GM18499 (cell line): ENCODE data around the gene ACADSB.
A peak's percentile ranks its signal among the peaks of the same experiment; 100 is the strongest.

Experiments used
- ATAC-seq: cut with Tn5 transposase; IDR thresholded peaks from one replicate; pipeline ENCODE4 v1.9.1; 2021; ENCODE audit warnings: moderate number of reproducible peaks; ENCODE audit not compliant: insufficient read depth, unreplicated experiment

Gene ACADSB

DNA sequence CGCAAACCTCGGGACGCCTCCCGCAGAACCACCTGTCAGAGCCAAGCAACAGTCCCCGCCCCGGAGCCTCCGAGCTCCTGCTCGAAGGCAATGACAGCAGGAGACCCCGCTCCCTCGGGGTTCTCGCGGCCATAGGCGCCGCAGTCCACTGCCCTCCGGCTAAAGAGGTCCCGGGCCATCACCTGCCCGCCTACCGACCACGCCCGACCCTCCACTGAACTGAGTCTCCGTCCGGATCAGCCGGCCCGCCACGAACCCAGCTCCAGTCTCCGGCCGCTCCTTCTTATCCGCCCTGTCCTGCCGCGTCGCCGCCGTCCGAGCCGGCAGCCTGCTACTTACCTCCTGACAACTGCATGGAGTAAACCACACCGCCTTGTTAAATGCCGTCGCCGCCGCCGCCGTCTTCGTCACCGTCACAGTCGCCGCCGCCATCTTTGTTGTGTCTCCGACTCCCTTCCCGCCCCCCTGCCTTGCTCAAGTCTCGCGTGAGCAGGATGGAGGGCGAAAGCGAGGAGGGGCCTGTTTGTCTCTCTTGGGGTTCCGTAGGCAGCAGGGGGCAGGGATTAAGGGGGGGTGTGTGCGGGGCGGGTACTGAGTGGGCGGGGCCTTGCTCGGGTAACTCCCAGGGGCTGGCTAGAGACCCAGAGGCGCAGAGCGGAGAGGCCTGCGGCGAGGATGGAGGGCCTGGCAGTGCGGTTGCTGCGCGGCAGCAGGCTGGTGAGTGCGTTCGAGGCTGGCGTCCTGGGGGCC is at the start of gene ACADSB, which contains the start of gene IKZF5:
Gene ACADSB, plus strand, starts transcription at position 652 of the 750 bp plus-strand sequence. Its CDS starts 24 bp downstream, at position 676.
Gene IKZF5, minus strand, starts transcription at position 441 of the 750 bp plus-strand sequence. CDS start 10,170 bp downstream, outside the sequence.
- ATAC-seq = peak; percentile 80

DNA sequence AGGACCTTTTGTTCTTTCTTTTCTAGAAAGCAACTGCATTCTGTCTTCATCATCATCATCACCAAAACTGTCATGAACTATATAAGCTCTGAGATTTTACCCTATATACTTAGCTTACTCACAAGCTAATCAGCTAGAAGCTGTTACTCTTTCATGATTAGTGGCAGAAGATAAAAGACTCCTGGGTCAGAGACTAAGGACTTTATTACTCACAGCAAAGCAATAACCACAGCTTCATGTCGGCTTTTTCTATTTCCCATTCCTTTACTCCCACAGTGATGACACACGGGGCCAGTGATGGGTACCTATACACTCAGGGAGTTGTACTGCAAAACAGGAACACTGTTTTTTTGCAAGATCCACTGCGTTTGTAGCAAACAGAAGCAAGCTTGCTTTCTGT is 46.4 kb upstream of the ACADSB start:
- no peak for ATAC-seq

DNA sequence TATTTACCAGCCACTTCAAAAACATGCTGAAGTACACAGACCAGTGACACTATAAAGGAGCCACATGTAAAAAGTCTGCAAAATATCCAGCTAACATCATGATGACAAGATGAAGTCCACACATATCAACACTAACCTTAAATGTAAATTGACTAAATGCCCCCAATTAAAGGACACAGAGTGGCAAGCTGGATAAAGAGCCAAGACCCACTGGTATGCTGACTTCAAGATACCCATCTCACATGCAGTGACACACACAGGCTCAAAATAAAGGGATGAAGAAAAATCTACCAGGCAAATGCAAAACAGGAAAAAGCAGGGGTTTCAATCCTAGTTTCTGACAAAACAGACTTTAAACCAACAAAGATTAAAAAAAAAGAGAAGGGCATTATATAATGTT is 41.9 kb upstream of the ACADSB start:
- ATAC-seq = no peak

DNA sequence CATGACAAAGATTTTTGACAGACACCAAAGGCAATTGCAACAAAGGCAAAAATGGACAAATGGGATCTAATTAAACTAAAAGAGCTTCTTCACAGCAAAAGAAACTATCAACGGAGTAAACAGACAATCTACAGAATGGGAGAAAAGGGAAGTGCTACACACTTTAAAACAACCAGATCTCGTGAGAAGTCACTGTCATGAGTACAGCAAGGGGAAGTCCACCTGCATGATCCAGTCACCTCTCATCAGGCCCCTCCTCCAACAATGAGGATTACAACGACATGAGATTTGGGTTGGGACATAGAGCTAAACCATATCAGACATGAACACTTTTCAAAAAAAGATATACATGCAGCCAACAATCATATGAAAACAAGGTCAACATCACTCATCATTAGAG is 40.1 kb upstream of the ACADSB start:
- ATAC-seq = no peak

DNA sequence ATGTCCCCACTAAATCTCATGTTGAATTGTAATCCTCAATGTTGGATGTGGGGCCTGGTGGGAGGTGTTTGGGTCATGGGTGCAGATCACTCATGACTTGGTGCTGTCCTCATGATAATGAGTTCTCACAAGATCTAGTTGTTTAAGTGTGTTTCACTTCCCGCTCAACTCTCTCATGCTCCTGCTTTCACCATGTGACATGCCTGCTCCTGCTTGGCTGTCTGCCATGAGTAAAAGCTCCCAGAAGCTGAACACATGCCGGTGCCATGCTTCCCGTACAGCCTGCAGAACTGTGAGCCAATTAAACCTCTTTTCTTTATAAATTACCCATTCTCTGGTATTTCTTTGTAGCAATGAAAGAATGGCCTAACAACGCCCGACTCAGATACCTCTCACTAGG is 34.8 kb upstream of the ACADSB start:
- no peak for ATAC-seq

DNA sequence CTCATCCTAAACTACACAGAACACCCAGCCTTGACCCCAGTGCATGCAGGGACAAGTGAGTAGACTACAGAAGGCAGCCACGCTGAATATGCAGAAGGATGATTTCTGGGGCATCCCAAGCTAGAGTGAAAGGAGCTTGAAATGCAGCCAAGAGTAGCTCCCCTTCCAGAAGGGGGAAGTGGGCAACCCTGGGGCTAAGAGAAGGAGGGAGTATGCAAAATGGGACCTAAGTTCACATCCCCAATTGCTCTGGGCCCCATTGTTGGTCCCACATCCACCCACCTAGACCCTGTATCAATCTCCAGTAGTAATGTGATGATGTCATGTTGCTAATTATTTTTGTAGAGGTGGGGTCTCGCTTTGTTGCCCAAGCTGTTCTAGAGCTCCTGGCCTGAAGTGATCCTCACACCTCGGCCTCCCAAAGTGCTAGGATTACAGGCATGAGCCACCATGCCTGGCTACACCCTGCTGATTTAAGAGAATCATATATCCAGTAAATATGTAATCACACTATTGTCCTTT is 34.2 kb upstream of the ACADSB start:
- no peak for ATAC-seq

DNA sequence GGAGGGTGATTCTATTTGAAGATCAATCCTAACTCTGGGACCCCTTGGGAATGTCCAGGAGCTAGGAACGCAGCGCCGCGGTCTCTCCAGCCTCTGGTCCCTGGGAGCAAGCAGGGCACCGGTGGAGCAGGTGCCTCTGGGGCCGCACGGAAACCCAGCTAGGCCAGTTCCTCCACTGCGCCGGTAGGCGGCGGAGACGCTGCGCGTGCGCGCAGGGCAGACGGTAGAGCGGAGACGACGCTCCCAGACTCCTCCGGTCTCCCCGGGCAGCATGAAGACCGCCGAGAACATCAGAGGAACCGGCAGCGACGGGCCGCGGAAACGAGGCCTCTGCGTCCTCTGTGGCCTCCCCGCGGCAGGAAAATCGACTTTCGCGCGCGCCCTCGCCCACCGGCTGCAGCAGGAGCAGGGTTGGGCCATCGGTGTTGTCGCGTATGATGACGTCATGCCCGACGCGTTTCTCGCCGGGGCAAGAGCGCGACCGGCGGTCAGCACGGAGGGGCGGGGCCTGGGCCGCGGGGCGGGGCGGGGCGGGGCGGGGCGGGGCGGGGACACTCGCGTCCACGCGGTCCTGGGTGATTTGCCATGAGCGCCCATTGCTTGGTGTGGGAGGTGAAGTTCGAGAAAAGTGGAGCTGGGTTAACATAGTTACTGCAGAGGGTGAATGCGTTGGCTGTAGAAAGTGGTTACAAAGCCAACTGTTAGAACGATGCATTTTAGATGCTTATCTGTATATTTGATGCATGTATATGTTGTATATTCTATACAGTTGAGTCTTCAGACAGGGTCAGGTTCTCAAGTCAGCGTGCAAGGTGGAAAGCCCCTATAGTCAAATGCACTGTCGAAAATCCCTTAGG is 28.4 kb upstream of the ACADSB start, which contains the start of gene PSTK:
Gene PSTK, plus strand, starts transcription at position 193 of the 857 bp plus-strand sequence. Its CDS starts 79 bp downstream, at position 272.
- peak; percentile 73 for ATAC-seq

DNA sequence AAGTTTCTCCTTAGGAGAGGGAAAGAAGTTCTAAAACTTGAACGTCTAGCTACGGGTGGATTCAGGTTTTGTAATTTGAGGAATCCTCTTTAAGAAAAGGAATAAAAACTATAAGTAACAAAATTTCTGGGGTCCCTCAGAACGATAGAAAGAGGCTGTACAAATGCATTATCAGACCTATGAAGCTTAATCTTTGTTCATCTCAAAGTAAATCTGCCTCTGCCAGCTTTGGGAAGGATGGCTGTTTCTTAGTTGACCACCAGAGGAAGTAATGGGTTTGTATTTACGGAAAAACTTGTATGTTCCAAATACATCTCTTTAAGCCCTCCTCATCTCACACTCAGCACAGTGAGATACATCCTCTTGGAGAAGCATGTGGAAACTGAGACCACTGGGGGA is 27.7 kb upstream of the ACADSB start:
- no peak for ATAC-seq

DNA sequence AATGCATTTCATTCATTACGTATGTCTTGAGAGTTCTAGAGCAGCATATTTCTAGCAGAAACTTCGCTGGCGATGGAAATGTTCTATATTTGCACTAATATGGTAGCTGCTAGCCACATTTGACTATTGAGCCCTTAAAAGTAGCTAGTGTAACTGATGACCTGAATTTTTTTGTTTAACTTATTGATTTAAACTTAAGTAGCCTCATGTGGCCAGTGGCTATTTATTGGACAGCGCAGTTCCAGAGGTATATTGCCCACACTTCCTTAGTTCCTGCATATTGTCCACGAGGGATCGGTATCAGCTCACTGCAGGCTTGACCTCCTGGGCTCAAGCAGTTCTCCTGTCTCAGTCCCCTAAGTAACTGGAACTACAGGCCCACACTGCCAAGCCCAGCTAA is 24.9 kb upstream of the ACADSB start:
- no peak for ATAC-seq

DNA sequence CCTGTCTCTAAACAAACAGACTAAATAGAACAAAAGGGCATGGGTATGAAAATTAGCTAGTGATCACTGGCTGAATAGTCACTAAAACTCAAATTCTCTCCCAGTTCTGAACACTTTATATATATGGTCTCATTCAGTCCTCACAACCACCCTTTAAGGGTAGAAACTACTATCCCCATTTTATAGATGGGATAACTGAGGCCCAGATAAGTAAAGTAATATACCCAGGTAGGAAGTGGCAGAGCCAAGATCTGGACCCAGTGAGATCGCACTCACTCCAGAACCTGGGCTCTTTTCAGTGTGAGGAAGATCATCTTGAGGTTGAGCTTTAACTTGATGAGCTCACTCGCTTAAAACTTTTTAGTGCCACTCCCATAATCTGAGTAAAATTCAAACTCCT is 24.1 kb upstream of the ACADSB start:
- no peak for ATAC-seq

DNA sequence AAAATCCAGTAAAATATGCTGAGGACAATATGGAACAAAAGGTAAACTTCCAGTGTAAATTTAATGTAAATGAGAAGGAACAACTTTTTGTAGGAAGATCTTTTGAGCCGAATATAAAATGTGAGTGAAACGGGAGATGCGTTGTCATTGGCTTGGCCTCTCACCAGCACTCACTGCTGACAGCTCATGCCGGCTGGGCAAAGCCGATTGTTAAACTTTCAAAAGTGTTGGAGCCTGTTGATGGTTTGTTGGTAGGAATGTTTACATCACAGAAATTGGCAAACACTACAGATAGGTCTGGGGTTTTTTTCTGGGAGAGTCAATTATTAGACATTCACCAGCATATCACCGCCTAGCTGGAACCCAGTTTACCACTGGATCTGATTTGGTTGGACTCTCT is 22.5 kb upstream of the ACADSB start:
- ATAC-seq = no peak

DNA sequence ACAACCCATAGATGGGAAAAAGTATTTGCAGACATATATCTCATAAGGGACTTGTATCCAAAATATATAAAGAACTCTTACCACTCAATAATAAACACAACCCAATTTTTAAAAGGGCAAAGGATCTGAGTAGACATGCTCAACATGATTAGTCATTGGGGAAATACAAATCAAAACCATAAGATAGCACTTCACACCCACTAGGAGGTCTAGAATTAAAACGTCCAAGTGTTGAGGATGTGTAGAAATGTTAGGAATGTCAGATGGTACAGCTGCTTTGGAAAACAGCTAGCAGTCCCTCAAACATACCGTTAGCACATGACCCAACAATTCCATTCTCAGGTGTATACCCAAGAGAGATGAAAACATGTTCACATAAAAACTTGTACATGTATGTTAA is 20.3 kb upstream of the ACADSB start:
- no peak for ATAC-seq

DNA sequence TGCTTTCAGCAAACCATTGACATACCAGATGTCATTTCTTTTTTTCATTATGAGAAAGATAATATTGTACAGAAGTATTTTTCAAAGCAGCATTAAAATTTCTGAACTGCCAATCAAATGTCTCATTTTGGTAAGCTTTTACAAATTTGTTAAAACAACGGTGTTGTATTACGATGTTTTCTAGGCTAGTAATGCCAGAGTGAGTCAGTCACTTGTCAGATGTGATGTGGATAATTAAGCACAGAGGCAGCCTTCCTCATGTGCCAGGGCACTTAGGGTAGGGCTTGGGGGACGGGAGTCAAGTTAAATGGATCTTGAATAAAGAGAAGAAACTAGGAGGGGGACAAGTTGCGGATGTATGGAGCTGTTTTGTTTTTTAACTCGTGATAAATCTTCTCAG is 18.5 kb upstream of the ACADSB start:
- no peak for ATAC-seq

DNA sequence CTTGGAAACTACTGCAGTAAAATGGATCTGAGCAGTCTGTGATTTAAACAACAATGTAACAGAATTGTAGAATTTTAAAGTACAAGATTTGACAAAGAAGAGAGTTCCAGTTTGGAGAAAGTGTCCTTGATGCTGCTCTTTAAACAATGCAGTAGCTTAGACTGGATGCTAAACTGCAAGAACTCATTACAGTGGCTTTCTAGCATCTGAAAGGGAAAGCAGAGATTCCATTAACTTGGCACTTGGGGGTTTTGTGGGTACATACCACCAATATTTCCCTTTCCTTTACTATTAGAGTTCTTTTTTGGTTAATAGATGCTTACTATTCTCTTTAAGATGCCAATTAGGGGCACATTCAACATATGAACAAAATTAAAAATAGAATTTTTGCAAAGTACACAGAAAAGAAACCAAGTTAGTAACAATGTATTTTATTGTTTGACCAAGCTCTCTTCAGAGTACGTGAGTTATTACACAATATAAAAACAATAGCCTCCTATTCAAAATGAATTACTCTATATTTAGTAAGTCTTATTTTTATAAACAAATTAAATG is 16.7 kb upstream of the ACADSB start:
- no peak for ATAC-seq

DNA sequence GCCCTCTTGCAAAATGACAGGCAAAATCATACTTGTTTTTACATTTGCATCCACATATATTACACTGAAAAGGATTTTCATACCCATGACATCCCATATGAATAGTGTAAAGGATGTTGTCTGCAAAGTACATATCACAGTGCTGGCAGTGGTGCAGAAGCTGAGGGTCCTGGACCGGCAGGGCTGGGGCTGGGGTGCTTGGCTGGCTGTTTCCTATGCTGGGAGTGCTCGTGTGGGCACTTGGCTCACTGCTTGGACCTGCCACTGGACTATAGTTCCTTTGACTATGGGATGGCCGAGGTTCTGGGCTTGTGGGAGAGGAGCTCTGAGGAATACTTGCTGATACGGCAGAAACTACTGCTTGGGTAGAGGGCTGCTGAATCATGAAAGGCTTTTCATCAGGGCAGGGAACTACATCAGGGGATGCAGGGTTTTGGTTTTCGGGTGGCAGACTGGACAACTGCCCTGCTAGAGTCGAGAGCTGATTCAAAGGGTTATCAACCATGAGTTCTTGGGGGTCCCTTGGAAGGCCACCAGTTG is 14.9 kb upstream of the ACADSB start:
- no peak for ATAC-seq

DNA sequence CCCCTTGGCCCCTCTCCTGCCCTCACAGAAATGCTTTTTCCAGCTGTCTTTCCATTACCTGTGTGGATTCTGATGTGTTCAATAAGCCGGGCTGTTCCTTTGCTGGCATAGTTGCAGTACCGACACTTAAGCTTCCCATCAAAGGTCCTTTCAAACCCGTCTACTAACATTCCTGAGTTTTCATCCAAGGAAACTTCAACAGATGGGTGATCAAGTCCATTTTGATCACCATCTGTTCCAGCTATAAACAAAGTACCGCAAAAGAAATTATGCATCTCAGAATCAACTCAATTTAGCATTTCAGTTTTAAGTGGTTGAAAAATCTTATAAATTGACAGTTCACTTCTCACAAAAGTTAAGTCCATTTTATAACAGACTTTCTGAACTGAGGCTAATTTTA is 12.9 kb upstream of the ACADSB start:
- no peak for ATAC-seq

DNA sequence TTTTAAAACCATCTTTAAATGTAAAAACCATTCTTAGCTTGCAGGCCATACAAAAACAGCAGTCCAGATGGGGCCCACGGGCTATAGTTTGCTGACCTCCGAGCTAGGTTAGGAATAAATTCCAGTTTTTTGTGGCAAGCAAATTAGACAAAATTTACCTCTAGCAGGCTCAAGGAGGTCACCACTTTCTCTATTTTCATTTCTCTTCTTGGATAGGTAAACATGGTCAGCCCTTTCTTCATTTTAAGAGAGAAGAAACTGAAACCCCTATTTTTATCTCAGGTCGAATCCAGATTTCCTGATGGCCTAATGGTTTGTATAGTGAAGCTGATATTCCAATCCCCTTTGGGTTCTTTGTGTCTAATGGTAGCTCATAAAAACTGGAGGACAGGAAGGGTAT is 10.9 kb upstream of the ACADSB start:
- no peak for ATAC-seq

DNA sequence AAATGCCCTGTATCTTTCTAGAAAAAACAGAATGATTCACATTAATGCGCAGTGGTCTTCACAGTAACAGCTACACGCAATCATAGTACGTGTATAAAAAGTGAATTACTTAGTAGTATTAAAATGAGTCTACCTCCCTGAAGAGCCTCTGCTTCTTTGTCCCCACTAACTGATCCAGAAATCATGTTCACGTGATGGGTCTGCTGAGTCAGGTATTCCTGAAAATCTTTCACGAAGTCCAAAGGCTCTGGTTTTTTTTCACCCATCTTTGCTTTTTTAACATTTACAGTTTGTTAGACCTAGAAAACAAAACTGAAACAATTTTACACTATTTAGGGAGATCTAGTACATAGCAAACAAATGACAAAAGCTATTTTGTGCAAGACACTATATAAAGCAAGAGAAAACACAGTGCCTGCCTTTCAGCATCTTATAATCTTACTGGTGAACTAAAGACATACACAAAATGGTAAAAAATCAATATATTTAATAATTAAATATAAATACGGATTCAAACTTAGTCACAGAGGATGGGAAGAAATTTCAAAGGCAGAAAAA is 10.4 kb upstream of the ACADSB start:
- no peak for ATAC-seq

DNA sequence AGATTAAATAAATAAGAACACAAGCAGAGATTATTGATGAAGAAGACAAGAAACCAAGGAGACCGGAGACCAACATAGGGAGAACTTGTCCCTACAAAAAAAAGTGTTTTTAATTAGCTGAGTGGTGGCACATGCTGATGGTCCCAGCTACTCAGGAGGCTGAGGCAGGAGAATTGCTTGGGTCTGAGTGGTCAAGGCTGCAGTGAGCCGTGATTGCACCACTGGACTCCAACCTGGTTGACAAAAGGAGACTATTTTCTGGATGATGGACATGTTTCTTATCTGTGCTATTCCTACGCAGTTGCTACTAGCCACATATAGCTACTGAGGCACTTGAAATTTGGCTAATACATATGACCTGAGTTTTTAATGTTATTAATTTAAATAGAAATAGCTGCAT is 9.9 kb upstream of the ACADSB start:
- no peak for ATAC-seq

DNA sequence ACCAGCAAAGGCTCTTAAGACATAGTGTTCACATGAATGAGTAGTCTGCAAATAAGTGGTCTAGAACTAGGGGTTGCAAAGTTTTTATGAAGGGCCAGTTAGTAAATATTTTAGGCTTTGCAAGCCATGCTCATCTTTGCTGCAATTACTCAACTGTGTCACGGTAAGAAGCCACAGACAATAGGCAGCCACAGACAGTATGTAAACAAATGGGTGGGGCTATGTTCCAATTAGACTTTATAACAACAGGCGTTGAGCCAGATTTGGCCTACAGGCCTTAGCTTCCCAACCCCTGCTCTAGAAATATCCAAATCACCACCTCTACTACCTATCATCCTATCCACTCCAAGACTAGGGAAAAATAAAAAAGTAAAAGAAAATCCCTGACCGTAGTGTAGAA is 9.5 kb upstream of the ACADSB start:
- no peak for ATAC-seq
